Suprapubic skin (tissue), 3 donors: ENCODE measurements around the gene KDM2B.

ENCODE experiments used
- POLR2A ChIP-seq, 2 donors: fragments of 450-650 bp; IDR thresholded peaks; one replicate each; pipeline ENCODE4 v1.6.1; 2017; ENCODE audit warnings: antibody characterized with exemption in 2 of 2, mild to moderate bottlenecking in 2 of 2, moderate library complexity in 2 of 2
- TF ChIP-seq, protein P1 (sequence below), 2 donors: fragments of 200-600 bp in 1 of 2; fragments of 450-650 bp in 1 of 2; sonication (generic) in 1 of 2; IDR thresholded peaks; one replicate each; pipeline ENCODE4 v1.5.1; 2016 to 2019; ENCODE audit warnings: antibody characterized with exemption in 2 of 2, mild to moderate bottlenecking in 1 of 2, moderate library complexity in 1 of 2

- TF ChIP-seq, protein P1, sequence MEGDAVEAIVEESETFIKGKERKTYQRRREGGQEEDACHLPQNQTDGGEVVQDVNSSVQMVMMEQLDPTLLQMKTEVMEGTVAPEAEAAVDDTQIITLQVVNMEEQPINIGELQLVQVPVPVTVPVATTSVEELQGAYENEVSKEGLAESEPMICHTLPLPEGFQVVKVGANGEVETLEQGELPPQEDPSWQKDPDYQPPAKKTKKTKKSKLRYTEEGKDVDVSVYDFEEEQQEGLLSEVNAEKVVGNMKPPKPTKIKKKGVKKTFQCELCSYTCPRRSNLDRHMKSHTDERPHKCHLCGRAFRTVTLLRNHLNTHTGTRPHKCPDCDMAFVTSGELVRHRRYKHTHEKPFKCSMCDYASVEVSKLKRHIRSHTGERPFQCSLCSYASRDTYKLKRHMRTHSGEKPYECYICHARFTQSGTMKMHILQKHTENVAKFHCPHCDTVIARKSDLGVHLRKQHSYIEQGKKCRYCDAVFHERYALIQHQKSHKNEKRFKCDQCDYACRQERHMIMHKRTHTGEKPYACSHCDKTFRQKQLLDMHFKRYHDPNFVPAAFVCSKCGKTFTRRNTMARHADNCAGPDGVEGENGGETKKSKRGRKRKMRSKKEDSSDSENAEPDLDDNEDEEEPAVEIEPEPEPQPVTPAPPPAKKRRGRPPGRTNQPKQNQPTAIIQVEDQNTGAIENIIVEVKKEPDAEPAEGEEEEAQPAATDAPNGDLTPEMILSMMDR (IDR thresholded peaks at IDR 0.05): no peak
- TF ChIP-seq POLR2A (IDR thresholded peaks at IDR 0.05): no peak
Measured at GRCh38 chr12:121536899-121537813, 43.7 kb downstream of the KDM2B start.
